ENCODE measurements around the gene ZACN.
"Not testable (repeated sequence)": the region's sequence is repeated elsewhere in the genome, so short reads cannot be mapped to it uniquely, and the experiment has no call there.

Gene ZACN

DNA sequence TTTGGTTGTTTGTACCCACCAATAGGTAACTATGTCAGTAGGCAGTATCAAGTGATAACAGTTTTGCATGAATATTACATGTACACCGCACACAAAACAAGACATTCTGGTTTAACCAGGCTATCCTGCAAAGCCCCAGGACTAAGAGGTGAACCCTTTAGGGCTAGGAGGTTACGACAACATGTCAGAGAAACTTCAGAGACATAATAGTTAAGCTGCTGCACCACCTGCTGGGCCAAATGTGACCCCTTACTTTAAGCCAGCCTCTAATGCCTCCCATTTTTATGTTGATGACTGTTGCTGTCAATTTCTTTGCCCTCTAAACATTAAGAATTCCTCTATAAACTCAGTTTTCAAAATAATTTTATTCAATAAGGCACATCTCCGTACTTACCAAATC is 22.1 kb upstream of the ZACN start:
- no peak for DNase-seq (ENCODE audit: low read depth)
- no peak overlapping the region for H3K4me3 ChIP-seq (ENCODE audit: control insufficient read depth, low read depth, low read length)
- no peak for TF ChIP-seq CTCF (conservative IDR thresholded peaks at IDR 0.05; ENCODE audit: control insufficient read depth, insufficient read depth, low read depth, low read length)

GRCh38 chr17:76058264-76058663 is 20.7 kb upstream of the ZACN start:
- not testable (repeated sequence) for DNase-seq (ENCODE audit: low read depth); H3K4me3 ChIP-seq (ENCODE audit: control insufficient read depth, low read depth, low read length)

GRCh38 chr17:76063875-76064546 is 15.0 kb upstream of the ZACN start:
- no peak for DNase-seq (ENCODE audit: low read depth)
- H3K4me3 ChIP-seq (ENCODE audit: control insufficient read depth, low read depth, low read length), result no peak overlapping the region
- TF ChIP-seq CTCF (conservative IDR thresholded peaks at IDR 0.05; ENCODE audit: control insufficient read depth, insufficient read depth, low read depth, low read length), result no peak

- DNase-seq (ENCODE audit: low read depth), result no peak
- no peak for TF ChIP-seq CTCF (conservative IDR thresholded peaks at IDR 0.05; ENCODE audit: control insufficient read depth, insufficient read depth, low read depth, low read length)
- H3K4me3 ChIP-seq (ENCODE audit: control insufficient read depth, low read depth, low read length), result no peak overlapping the region
Observed at GRCh38 chr17:76065775-76066174, 13.2 kb upstream of the ZACN start.

DNA sequence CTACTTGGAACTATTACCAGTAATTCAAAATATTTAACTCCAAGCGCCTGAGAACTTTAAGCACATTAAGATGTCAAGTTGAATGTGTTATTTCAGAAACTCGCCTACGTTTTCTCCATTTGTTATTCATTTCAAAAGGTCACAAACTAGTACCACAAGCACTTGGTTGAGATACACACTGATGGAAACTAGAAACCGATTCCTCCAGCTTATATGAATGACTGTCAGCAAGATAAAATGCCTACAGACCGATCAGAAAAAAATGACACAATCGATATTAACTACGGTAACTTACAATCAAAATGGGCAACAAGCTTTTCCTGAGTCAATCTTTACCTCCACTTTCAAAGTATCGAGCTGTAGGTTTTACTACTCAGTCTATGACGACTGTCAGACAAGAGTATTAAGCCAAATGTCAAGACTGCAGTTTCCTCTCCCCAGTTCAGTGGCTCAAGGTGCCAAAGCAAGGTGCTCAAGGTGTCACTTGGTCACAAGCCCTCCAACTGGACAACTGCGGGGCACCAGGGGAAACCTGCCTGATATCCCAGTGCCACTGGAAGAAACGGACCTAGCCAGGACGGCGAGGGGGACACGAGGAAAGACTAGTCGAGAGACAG is 7.3 kb upstream of the ZACN start:
- no peak for DNase-seq (ENCODE audit: low read depth)
- TF ChIP-seq CTCF (conservative IDR thresholded peaks at IDR 0.05; ENCODE audit: control insufficient read depth, insufficient read depth, low read depth, low read length), result no peak
- H3K4me3 ChIP-seq (ENCODE audit: control insufficient read depth, low read depth, low read length), result peak overlapping the region; percentile 93

GRCh38 chr17:76072148-76072858 is 6.7 kb upstream of the ZACN start, which contains the start of gene SRP68:
Gene SRP68 (minus strand): TSS chr17:76072517. CDS start chr17:76072491, 26 bp downstream.
- peak; percentile 87 for DNase-seq (ENCODE audit: low read depth)
- no peak for TF ChIP-seq CTCF (conservative IDR thresholded peaks at IDR 0.05; ENCODE audit: control insufficient read depth, insufficient read depth, low read depth, low read length)

More at GRCh38 chr17:76072148-76072858, 6.7 kb upstream of the ZACN start, which contains the start of gene SRP68:
- H3K4me3 ChIP-seq (ENCODE audit: control insufficient read depth, low read depth, low read length), result peak within 1 kb of the TSS; percentile 93
